Activated gamma-delta T cell treated with anti-CD3 and anti-CD28 coated beads, Interleukin-2, amount 50 U/mL, for 16 hours (primary cell): ENCODE results near the gene MCU.
"Not testable (repeated sequence)": the region's sequence is repeated elsewhere in the genome, so short reads cannot be mapped to it uniquely, and the experiment has no call there.

Experiments
- DNase-seq: peaks from one replicate; pipeline ENCODE4 v3.0.0-alpha.2; 2020; ENCODE audit warnings: low read depth

The MCU gene, protein sequence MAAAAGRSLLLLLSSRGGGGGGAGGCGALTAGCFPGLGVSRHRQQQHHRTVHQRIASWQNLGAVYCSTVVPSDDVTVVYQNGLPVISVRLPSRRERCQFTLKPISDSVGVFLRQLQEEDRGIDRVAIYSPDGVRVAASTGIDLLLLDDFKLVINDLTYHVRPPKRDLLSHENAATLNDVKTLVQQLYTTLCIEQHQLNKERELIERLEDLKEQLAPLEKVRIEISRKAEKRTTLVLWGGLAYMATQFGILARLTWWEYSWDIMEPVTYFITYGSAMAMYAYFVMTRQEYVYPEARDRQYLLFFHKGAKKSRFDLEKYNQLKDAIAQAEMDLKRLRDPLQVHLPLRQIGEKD

DNA sequence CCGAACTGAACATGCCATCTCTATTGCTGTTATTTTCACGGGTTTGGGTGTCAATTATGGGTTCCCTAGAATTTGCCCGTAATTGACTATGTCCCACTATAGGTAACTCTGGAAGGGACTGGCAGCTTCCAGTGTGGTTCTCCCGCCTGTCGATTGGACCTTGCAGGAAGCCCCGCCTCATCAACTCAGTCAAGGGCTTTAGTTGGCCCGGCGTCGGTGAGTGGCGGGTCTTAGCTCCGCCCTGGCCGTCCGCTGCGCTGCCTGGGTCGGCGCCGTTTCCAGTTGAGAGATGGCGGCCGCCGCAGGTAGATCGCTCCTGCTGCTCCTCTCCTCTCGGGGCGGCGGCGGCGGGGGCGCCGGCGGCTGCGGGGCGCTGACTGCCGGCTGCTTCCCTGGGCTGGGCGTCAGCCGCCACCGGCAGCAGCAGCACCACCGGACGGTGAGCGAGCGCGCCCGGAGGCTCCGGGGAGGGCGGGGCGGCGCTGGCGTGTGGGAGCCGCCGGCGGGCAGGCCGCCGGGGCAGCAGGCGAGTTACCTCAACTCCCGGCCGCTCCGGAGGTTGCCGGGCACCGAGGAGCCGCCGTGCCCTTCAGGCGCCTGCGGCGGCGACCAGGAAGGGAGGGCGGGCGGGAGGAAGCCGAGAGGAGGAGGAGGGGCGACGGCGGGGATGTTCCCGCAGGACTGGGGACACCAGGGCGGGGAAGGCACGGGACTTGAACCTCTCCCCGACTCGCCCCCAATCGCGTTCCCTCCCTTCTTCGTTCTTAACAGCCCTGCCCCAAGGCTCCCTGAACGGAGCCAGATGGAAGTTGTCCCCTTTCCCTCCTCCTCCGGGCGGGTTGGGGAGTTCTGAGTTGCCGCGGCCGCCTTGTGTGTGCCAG, at the start of gene MCU:
Gene MCU, plus strand, starts transcription at position 281 of the 881 bp plus-strand sequence. Its CDS starts 9 bp downstream, at position 290.
- DNase-seq, result peak; percentile 88

DNA sequence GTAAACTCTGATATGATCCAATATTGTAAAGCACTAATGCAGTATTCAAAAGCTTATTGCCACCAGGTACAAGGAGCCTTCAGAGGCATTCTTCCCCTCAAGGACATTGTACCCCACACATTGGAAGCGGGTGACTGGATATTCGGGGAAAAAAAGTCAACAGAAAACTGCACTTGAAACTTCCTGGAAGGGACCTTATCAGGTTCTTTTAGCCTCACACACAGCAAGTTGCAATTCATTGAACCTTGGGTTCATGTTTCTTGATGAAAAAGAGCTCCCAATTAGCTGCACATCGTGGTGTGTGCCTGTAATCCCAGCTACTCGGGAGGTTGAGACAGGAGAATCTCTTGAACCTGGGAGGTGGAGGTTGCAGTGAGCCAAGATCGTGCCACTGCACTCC, 49.6 kb upstream of the MCU start:
- DNase-seq, result no peak

DNA sequence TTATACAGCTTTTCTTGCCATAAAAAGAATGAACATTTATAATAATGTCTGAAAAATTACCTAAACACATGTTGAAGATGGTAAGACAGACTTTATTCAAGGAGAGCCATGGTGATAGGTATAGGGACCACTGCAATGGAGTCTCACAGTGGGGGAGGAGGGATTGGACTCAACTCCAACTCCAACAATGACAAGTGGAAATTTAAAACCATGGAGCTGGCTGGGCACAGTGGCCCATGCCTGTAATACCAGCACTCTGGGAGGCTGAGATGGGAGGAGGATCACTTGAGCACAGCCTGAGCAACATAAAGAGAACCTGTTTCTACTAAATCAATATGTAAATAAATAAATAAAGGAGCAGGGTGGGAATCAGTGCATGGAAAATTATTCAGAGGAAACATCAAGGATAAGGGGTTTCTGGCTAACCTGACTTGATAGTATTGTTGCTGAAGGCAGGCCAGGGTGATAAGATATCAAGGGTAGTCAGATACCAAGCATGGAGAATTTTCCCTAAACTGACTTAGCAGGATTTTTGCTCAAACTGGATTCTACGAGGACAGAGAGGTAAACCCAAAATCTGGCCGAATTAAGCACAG, 46.6 kb upstream of the MCU start:
- DNase-seq, result no peak

DNA sequence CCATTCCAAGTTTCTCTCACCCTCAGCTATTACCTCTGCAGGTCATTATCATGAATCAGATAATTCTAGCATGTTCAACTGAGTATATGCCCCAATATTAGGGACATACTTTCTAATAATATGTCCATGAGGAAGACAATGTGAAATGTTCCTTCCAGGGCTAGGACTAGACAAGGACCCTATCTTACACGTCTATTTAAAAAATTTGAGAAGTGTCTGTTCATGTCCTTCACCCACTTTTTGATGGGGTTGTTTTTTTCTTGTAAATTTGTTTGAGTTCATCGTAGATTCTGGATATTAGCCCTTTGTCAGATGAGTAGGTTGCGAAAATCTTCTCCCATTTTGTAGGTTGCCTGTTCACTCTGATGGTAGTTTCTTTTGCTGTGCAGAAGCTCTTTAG, 45.0 kb upstream of the MCU start:
- not testable (repeated sequence) for DNase-seq

DNA sequence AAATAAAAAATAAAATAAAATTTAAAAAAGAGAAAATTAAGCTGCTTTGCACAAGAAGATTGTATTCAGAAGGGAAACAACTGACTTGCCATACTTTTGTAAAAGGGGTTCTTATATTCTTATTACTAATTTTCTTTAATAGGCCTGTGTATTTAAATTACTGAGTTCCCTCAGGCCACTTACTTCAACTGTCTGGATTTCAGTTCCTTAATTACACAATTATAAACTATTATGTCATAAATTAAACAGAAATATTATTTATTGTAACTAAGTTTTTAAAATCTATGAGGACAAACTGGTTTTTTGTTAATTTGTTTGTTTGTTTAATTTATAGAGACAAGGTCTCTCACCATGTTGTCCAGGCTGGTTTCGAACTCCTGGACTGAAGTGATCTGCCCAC, 43.6 kb upstream of the MCU start:
- no peak for DNase-seq

DNA sequence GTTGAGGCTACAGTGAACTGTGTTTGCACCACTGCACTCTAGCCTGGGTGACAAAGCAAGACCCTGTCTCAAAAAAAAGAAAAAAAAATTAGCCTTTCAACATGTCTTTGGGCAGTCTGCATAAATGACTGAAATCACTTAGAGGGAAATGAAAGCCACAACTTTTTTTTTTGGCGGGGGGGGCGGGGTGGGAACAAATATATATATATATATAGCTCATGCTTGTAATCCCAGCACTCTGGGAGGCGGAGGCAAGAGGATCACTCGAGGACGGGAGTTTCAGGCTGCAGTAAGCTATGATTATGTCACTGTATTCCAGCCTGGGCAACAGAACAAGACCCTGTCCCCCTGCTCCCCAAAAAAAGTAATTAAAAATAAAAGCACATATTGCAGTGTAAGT, 42.7 kb upstream of the MCU start:
- no peak for DNase-seq

DNA sequence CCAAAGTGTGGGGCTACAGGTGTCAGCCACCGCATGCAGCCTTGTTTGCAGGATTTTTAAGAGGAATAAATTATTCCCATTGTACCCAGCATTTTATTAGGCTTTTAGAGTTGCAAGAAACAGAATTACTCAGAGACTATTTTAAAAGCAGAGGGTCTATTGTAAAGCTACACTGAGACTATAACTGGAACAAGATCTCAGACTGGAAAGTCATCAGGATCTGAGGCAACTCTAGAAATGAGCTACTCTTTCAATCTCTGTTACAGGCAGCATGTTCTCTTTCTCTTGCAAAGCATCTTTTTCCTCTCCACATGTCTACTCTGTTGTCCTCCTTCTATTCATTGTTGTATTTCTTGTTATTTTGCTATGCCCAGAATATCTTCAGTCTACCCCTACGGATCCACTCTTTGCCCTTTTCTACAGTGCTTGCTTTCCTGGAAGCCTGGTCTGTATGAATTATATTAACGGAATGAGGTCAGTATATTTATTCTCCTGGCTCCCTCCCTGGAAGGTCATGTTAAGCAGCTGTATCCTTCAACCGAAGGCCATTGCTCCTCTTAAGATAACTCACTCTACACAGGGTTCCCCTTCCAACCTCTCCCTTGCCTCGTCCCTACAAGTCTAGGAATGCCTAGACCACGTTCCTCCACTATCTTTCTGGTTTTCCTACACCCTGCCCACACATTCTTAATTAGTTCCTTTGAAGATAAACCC, 38.4 kb upstream of the MCU start:
- DNase-seq, result no peak

DNA sequence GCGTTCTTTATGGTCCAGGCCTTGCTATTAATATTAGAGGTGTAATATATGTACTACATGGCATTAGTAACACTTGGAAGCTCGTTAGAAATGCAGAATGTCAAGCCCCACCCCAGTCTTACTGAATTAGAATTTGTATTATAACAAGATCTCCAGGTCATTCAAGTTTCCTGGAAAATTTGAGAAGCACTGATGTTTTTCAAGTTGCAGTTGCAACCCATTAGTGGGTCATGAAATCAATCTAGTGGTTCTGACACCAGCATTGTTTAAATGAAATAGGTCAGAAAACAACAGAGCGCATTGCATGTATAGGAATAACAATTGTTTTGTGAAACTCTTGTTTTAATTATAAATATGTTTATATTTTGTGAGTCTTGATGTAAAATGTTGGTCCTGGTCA, 37.2 kb upstream of the MCU start:
- DNase-seq, result no peak

DNA sequence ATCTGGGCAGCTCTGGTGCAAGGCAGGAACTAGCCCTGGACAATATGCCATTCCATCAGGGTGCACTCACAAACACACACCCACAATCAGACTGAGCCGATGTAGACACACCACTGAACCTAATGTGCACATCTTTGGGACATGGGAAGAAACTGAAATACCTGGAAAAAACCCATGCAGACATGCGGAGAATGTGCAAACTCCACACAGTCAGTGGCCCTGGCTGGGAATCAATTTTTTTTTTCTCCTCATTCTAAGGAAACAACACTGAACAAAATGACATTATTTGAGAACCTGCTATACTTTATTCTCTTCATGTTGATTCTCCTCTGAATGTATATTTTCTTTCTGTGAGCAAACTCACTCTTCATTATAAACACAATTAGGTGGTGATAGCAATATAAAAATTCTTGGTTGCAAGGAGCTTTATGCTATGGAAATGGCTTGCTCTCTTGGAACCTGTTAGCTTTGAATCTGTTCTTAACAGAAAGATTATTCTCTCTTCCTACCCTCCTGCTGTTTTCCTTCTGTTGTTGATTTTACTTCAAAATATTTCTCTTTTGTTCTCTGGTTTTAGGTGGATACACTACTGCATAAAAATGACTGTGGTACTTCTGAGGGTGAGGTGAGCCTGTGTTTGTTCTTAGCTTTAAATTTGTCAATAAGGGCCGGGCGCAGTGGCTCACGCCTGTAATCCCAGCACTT, 33.1 kb upstream of the MCU start:
- DNase-seq, result no peak

DNA sequence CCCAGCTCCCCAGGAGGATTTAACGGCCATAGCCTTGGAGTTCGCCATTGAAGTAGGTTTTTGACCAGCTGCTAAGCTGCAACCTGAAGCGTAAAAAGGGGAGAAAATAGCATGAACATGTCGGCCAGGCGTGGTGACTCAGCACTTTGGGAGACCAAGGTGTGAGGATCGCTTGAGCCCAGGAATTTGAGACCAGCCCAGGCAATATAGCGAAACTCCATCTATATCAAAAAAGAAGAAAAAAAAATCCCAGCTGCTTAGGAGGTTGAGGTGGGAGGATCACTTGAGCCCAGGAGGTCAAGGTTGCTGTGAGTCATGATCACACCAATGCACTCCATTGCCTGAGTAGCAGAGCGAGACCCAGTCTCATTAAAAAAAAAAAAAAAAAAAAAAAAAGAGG, 32.2 kb upstream of the MCU start:
- no peak for DNase-seq

DNA sequence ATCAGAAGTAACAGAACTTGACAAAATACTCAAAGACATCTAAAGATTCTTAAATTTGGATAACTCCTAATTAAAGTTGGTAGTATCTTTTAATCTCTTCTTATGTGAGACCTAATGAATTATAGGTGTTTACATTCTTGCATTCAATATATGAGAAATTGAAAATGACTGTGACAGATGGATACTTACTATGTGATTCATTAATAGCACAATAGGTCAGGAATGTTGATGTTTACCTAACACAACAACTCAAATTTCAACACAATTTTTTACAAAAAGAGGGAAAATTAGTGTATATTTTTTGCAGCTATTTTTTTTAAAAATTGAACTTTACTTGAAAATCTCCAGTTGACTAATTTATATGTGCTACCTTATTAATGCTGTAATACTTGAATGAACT, 31.7 kb upstream of the MCU start:
- no peak for DNase-seq

DNA sequence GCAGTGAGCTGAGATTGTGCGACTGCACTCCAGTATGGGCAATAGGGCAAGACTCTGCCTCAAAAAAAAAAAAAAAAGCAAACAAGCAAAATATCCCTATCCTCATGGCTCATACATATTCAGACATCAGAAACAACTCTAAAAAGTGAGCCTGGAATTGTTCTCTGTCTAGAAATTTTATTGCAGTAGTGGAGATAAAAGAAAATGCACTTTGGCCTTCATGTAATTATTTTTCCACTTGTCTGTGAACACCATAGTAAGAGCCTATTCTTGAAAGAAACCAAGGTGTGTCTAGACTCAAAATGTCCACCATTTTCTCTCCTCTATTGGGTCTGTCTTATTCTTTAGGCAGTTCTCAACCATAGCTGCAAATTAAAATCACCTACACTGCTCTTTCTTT, 30.5 kb upstream of the MCU start:
- DNase-seq, result no peak

DNA sequence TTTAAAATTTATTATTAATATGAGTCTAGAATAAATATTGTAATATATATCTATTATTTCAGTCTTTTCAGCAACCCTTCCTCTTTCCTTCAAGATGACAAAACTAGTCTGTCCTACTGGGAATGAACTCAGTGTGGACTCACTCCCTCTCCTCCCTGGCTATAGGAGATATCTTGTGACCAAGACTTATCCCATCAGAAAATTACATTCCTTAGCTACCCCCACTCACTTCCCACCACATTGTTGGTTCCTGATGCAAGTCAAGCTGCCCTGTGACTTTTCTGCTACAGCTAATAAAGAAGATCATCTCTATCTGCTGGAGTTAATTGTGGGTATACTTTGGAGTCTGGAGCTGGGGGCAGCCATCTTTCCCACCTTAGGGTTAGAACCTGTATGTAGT, 28.0 kb upstream of the MCU start:
- DNase-seq, result no peak

DNA sequence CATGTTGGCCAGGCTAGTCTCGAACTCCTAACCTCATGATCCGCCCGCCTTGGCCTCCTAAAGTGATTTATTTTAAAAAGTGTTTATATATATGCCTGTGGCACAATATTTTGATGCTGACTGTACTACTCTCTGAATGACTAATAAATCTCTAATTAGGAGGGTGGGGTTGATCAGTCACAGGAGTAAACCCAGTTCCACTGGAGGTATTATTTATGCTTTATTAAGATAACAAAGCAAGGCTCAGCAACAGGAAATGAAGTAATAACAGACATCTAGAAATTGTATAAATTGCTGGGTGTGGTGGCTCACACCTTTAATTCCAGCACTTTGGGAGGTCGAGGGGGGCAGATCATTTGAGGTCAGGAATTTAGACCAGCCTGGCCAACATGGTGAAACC, 26.0 kb upstream of the MCU start:
- DNase-seq, result no peak

DNA sequence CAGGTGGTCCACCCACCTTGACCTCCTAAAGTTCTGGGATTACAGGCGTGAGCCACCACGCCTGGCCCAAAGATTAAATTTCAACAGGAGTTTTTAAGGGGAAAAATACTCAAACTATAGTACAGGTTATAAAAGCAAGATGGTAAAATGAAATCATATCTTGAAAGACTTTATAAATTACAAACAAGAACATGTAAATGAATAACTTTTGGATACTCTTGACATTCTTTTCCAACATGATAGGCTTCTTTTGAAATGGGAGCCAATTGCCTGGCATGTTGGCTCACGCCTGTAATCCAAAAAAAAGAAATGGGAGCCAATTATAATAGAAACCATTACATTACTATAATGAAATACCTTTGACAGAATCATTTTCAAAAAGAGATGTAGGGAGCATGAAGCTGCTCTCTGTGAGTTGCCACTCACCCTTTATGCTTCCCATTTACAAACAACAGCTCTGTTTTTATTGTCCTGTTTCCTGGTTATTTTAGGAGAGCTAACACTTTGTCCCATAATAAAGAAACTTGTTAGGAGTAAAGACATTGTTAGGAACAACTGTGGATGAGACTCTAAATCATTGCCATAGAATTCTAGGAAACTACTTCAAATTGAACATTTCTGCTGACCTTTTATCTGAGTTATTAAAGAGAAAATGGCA, 24.6 kb upstream of the MCU start:
- no peak for DNase-seq

DNA sequence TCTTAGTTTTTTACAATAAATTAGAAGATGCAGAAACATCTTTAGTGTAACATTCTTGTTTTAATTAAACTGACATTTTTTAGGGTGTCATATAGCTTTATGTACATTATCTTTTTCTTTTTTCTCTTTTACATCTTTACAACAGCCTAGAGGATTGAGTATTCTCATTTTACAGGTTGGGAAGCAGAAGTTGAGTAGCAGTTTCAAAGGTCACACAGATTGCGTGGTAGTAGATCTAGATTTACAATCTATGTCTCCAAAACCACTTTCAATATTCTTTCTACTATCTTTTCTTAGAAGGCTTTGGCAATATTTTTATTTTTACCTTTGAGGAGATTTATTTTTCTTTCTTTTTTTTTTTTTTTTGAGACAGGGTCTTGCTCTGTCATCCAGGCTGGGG, 18.7 kb upstream of the MCU start:
- DNase-seq, result no peak

DNA sequence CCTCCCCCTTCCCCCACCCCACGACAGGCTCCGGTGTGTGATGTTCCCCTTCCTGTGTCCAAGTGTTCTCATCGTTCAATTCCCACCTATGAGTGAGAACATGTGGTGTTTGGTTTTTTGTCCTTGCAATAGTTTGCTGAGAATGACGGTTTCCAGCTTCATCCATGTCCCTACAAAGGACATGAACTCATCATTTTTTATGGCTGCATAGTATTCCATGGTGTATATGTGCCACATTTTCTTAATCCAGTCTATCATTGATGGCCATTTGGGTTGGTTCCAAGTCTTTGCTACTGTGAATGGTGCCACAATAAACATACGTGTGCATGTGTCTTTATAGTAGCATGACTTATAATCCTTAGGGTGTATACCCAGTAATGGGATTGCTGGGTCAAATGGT, 17.8 kb upstream of the MCU start:
- DNase-seq, result not testable (repeated sequence)

DNA sequence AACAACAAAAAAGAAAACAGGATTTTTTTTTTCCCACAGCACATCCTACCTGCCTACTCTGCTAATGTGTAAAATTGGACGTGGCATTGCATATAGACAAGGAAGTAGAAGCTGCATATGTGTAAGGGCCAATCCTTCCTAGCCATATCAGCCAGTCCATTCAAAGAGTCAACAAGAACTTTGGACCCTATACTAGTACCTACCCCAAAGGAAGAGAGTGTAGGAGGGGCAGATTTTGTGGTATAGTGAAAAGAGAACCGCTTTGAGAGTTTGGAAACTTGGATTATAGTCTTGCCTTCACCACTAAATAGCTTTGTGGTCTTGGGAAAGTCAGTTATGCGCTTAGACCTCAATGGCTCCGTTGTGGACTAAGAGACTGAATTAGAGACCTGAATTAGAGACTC, 12.1 kb upstream of the MCU start:
- DNase-seq, result no peak

DNA sequence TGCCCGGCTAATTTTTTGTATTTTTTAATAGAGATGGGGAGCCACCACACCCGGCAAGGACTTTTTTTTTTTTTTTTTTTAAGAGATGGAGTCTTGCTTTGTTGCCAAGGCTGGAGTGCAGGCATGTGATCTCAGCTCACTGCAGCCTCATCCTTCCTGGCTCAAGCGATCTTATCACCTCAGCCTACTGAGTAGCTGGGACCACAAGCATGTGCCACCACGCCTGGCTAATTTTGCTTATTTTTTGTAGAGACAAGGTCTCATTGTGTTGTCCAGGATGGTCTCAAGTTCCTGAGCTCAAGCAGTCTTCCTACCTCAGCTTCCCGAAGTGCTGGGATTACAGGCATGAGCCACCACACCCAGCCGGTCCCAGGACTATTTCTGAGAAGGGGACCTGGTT, 9.3 kb upstream of the MCU start:
- no peak for DNase-seq

DNA sequence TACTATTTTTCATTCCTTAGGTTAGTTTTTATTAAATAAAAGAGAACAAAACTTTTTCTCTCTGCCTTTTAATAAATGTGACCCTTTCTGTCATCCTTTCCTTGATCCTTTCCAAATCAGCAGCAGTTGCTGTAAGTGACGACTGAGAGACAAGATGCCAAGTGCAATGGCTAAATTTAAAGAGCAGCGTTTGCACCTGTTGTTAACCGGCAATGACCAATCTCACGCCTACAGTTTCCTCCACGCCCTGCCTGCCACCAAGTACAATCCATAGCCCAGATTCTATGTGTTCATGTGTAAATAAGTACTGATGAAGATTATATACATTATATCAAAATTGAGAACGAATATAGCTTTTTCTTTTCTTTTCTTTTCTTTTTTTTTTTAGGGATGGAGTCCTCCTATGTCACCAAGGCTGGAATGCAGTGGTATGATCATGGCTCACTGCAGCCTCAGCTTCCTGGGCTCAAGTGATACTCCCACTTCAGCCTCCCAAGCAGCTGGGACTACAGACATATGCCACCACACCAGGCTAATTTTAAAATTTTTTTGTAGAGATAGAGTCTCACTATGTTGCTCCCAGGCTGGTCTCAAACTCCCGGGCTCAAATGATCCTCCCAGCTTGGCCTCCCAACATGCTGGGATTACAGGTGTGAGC, 6.5 kb upstream of the MCU start:
- DNase-seq, result no peak

DNA sequence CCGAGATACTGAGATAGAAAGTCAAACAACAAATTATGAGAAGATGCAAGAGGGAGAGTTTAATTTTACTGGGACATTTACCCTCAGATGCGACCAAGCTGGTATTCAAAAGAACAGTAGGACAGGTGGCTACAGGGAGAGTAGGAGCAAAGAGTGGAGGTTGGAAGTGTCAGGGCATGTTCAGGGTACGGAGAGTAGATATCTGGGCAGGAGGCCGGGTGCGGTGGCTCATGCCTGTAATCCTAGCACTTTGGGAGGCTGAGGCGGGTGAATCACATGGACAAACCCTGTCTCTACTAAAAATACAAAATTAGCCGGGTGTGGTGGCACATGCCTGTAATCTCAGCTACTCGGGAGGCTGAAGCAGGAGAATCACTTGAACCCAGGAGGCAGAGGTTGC, 5.5 kb upstream of the MCU start:
- DNase-seq, result not testable (repeated sequence)
